ENCODE results near the gene SYNDIG1.

SYNDIG1 gene

GRCh38 chr20:24603454-24603853 is 134.0 kb downstream of the SYNDIG1 start:
- DNase-seq (ENCODE audit: low spot score), result no peak
- in situ Hi-C loops (cut with MboI; ENCODE audit: low sequenced_read_pairs, unreplicated experiment), result no loop called here
- TF ChIP-seq CTCF (IDR thresholded peaks at IDR 0.05; ENCODE audit: borderline replicate concordance, control extremely low read depth, extremely low read depth, insufficient read depth, missing control alignments), result no peak

GRCh38 chr20:24604966-24605665 is 135.7 kb downstream of the SYNDIG1 start:
- no peak for TF ChIP-seq CTCF (IDR thresholded peaks at IDR 0.05; ENCODE audit: borderline replicate concordance, control extremely low read depth, extremely low read depth, insufficient read depth, missing control alignments)
- no peak for DNase-seq (ENCODE audit: low spot score)
- in situ Hi-C loops (cut with MboI; ENCODE audit: low sequenced_read_pairs, unreplicated experiment), result no loop called here

- in situ Hi-C loops (cut with MboI; ENCODE audit: low sequenced_read_pairs, unreplicated experiment), result no loop called here
- no peak for TF ChIP-seq CTCF (IDR thresholded peaks at IDR 0.05; ENCODE audit: borderline replicate concordance, control extremely low read depth, extremely low read depth, insufficient read depth, missing control alignments)
- DNase-seq (ENCODE audit: low spot score), result no peak
These were observed 136.6 kb downstream of the SYNDIG1 start for GRCh38 chr20:24605937-24606455.

- no peak for TF ChIP-seq CTCF (IDR thresholded peaks at IDR 0.05; ENCODE audit: borderline replicate concordance, control extremely low read depth, extremely low read depth, insufficient read depth, missing control alignments)
- no peak for DNase-seq (ENCODE audit: low spot score)
- in situ Hi-C loops (cut with MboI; ENCODE audit: low sequenced_read_pairs, unreplicated experiment), result no loop called here
These were observed 138.0 kb downstream of the SYNDIG1 start for GRCh38 chr20:24607402-24607801.

- TF ChIP-seq CTCF (IDR thresholded peaks at IDR 0.05; ENCODE audit: borderline replicate concordance, control extremely low read depth, extremely low read depth, insufficient read depth, missing control alignments), result no peak
- in situ Hi-C loops (cut with MboI; ENCODE audit: low sequenced_read_pairs, unreplicated experiment), result no loop called here
- no peak for DNase-seq (ENCODE audit: low spot score)
These were observed 139.7 kb downstream of the SYNDIG1 start for GRCh38 chr20:24608926-24609667.

GRCh38 chr20:24609757-24610156 is 140.3 kb downstream of the SYNDIG1 start:
- TF ChIP-seq CTCF (IDR thresholded peaks at IDR 0.05; ENCODE audit: borderline replicate concordance, control extremely low read depth, extremely low read depth, insufficient read depth, missing control alignments), result no peak
- in situ Hi-C loops (cut with MboI; ENCODE audit: low sequenced_read_pairs, unreplicated experiment), result no loop called here
- DNase-seq (ENCODE audit: low spot score), result no peak

Data from GM13976 (cell line).